COLO829 (cell line): ENCODE measurements around the gene MED15.

Experiments
- DNase-seq: peaks from one replicate; pipeline ENCODE4 v3.0.0; 2012; ENCODE audit warnings: low spot score

MED15 gene

GRCh38 chr22:20551805-20552442 lies 44.5 kb downstream of the MED15 start:
- no peak for DNase-seq

- DNase-seq = no peak
These were observed 45.3 kb downstream of the MED15 start for GRCh38 chr22:20552443-20553401.

GRCh38 chr22:20553947-20554741 lies 46.7 kb downstream of the MED15 start:
- no peak for DNase-seq

GRCh38 chr22:20554824-20555223 lies 47.4 kb downstream of the MED15 start:
- DNase-seq = no peak

- DNase-seq = no peak
These were observed 51.1 kb downstream of the MED15 start for GRCh38 chr22:20558534-20558933.

GRCh38 chr22:20559174-20559760 lies 51.9 kb downstream of the MED15 start:
- no peak for DNase-seq

GRCh38 chr22:20560716-20561115 lies 53.3 kb downstream of the MED15 start:
- DNase-seq = no peak

- DNase-seq = no peak
These were observed 54.5 kb downstream of the MED15 start for GRCh38 chr22:20561882-20562281.

GRCh38 chr22:20562607-20563465 lies 55.4 kb downstream of the MED15 start:
- DNase-seq = no peak

GRCh38 chr22:20563466-20563906 lies 56.1 kb downstream of the MED15 start:
- no peak for DNase-seq

- no peak for DNase-seq
These were observed 56.5 kb downstream of the MED15 start for GRCh38 chr22:20563941-20564371.

GRCh38 chr22:20565079-20565734 lies 57.8 kb downstream of the MED15 start:
- DNase-seq = no peak

- DNase-seq = no peak
These were observed 58.4 kb downstream of the MED15 start for GRCh38 chr22:20565761-20566160.

- peak; percentile 52 for DNase-seq
These were observed 59.2 kb downstream of the MED15 start for GRCh38 chr22:20566420-20567260.

- peak; percentile 57 for DNase-seq
These were observed 60.0 kb downstream of the MED15 start for GRCh38 chr22:20567371-20567847.

- DNase-seq = no peak
These were observed 60.6 kb downstream of the MED15 start for GRCh38 chr22:20567993-20568417.

- no peak for DNase-seq
These were observed 61.2 kb downstream of the MED15 start for GRCh38 chr22:20568502-20569058.

- DNase-seq = peak; percentile 95
These were observed 61.9 kb downstream of the MED15 start for GRCh38 chr22:20569059-20570058.
